K562 (cell line): ENCODE results near the gene AGAP3. TPM values are rescaled to one million over a fixed set of nuclear protein-coding genes. Genes with fewer than 3 reads are reported as not detected.

Experiments used
- ARID2 ChIP-seq: fragments of 450-650 bp; IDR thresholded peaks from 2 replicates; pipeline ENCODE4 v1.6.1; 2017; ENCODE audit warnings: antibody characterized with exemption, mild to moderate bottlenecking
- CCNT2 ChIP-seq: IDR thresholded peaks from 2 replicates; pipeline ENCODE4 v1.6.1; 2011; ENCODE audit warnings: borderline replicate concordance, low read depth, mild to moderate bottlenecking, moderate library complexity, mixed read lengths, low read length; ENCODE audit not compliant: insufficient read length; ENCODE audit errors: extremely low read depth
- CXXC5 ChIP-seq: fragments of 250-450 bp; sonication (Bioruptor Pico); IDR thresholded peaks from 2 replicates; pipeline ENCODE4 v1.8.0; 2022; ENCODE audit warnings: inconsistent platforms, mild to moderate bottlenecking, moderate library complexity
- E2F1 ChIP-seq: sonication (generic); formaldehyde crosslinking; IDR thresholded peaks from 2 replicates; pipeline ENCODE4 v1.8.1; 2023; ENCODE audit warnings: mild to moderate bottlenecking, missing genetic modification reagents, moderate library complexity
- GATAD2A ChIP-seq: fragments of 450-650 bp; IDR thresholded peaks from 2 replicates; pipeline ENCODE4 v1.6.1; 2017
- HDGF ChIP-seq: fragments of 450-650 bp; IDR thresholded peaks from 2 replicates; pipeline ENCODE4 v1.6.1; 2016
- HNRNPLL ChIP-seq: fragments of 200-400 bp; formaldehyde crosslinking; IDR thresholded peaks from 2 replicates; pipeline ENCODE4 v1.6.1; 2017; ENCODE audit warnings: low read length, low read depth, mild to moderate bottlenecking; ENCODE audit not compliant: poor library complexity, severe bottlenecking
- KLF13 ChIP-seq: fragments of 450-650 bp; IDR thresholded peaks from 2 replicates; pipeline ENCODE4 v1.6.1; 2016; ENCODE audit warnings: missing genetic modification characterization, low read depth, mild to moderate bottlenecking, missing compliant biosample characterization, moderate library complexity, borderline replicate concordance
- MTA1 ChIP-seq: fragments of 450-650 bp; IDR thresholded peaks from 2 replicates; pipeline ENCODE4 v1.6.1; 2017; ENCODE audit warnings: borderline replicate concordance
- MTA3 ChIP-seq: fragments of 450-650 bp; formaldehyde crosslinking; IDR thresholded peaks from 2 replicates; pipeline ENCODE4 v1.6.1; 2017; ENCODE audit warnings: mild to moderate bottlenecking, borderline replicate concordance
- PHF20 ChIP-seq: fragments of 450-650 bp; IDR thresholded peaks from 2 replicates; pipeline ENCODE4 v1.6.1; 2018; ENCODE audit not compliant: partially characterized antibody
- RB1 ChIP-seq: fragments of 450-650 bp; IDR thresholded peaks from 2 replicates; pipeline ENCODE4 v1.6.1; 2017; ENCODE audit warnings: low read depth, mild to moderate bottlenecking
- SMC3 ChIP-seq: conservative IDR thresholded peaks from 2 replicates; pipeline ENCODE4 v1.6.1; 2011; ENCODE audit warnings: low read depth, low read length, improper control_type of control experiment; ENCODE audit not compliant: insufficient read depth
- SOX6 ChIP-seq: fragments of 450-650 bp; IDR thresholded peaks from 2 replicates; pipeline ENCODE4 v1.6.1; 2014; ENCODE audit warnings: mild to moderate bottlenecking
- TARDBP ChIP-seq: fragments of 450-650 bp; IDR thresholded peaks from 2 replicates; pipeline ENCODE4 v1.6.1; 2016
- ZNF232 ChIP-seq: sonication (generic); formaldehyde crosslinking; IDR thresholded peaks from 2 replicates; pipeline ENCODE4 v1.8.0; 2022; ENCODE audit warnings: mild to moderate bottlenecking, missing genetic modification reagents
- ZNF395 ChIP-seq: fragments of 200-800 bp; sonication (Bioruptor generic); IDR thresholded peaks from 2 replicates; pipeline ENCODE4 v1.6.1; 2017; ENCODE audit warnings: missing genetic modification characterization, missing compliant biosample characterization
- polyA plus RNA-seq, 8 experiments: library from polyadenylated mRNA; depleted of rRNA in 4 of 8; stranded (reverse) in 5 of 8; unstranded in 3 of 8; fragments of >200 nt; fragmentation: Nextera tagmentation in 2 of 8; fragmentation: Illumina TruSeq in 1 of 8; extraction: Ambion mirVana in 2 of 8; extraction: Trizol in 1 of 8; gene quantifications; 2 replicates each; pipeline versions ENCODE4 v1.2.1 to v1.2.3, GENCODE V29; 2011 to 2014; ENCODE audit warnings: inconsistent platforms in 1 of 8, missing spikeins in 1 of 8
- total RNA-seq, 7 experiments: library from RNA; depleted of rRNA in 6 of 7; stranded (reverse); fragments of >200 nt in 6 of 7; fragmentation: Illumina TruSeq in 2 of 7; extraction: Trizol in 2 of 7; gene quantifications; 2 replicates each; pipeline versions ENCODE4 v1.2.1 to v1.2.3, GENCODE V29; 2011 to 2021; ENCODE audit warnings: low replicate concordance in 1 of 7
- TF ChIP-seq, protein P1 (sequence below), 3 experiments: IDR thresholded peaks in 2 of 3; conservative IDR thresholded peaks in 1 of 3; 2 replicates each; pipeline ENCODE4 v1.5.1; 2011 to 2012; ENCODE audit warnings: low read length in 3 of 3, mild to moderate bottlenecking in 3 of 3, control low read depth in 2 of 3, improper control_type of control experiment in 1 of 3, inconsistent platforms in 1 of 3, low read depth in 1 of 3, mixed read lengths in 1 of 3, moderate library complexity in 1 of 3; ENCODE audit not compliant: insufficient read depth in 2 of 3
- TF ChIP-seq, protein P2 (sequence below), 2 experiments: fragments of 450-650 bp in 1 of 2; IDR thresholded peaks; 2 replicates each; pipeline ENCODE4 v1.6.1; 2011 to 2017; ENCODE audit warnings: low read depth in 2 of 2, antibody characterized with exemption in 1 of 2, borderline replicate concordance in 1 of 2, low read length in 1 of 2, mild to moderate bottlenecking in 1 of 2, mixed read lengths in 1 of 2; ENCODE audit not compliant: control insufficient read depth in 1 of 2

Gene AGAP3
- total and polyA plus RNA-seq, 9 of the 15 experiments (the other 6 are each of a cell fraction or from before 2014, with no cell fraction given): 3.4 to 208 (median 62.2) TPM

DNA sequence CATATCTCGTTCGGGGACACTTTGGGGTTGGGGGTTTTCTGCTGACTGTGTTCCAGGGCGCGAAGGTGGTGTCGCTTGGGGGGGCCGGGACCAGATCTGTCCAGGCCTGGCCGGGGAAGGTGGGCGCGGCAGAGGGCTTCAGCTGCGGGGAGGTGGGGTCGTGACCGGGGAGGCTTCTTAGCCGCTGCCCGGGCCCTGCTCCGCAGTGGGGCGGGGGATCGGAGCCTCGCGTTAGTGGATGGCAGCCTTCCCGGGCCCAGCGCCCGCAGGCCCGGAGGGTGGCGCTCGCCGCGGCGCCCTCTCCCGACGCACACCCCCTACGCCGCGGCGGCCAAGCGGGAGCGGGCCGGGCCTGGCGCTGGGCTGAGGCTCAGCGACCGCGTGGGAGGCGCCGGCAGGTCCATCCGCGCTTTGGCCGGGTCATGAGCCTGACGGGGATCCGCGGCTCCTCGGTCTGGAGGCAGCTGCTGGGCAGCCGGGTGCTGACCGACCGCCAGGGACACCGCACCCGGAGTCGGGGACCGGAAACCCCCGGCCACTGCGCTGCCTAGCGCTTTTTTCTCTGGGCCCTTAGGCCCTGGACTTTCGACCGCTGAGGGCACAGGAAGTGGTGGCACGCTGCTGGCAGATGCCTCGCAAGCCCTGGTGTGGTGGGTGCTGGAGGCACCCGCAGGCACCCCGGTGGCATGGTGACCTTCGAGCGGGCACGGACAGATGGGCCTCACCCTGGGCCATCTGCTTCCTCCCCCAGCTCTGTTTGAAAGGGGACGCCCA lies 1.2 kb downstream of the AGAP3 start (continued):
- TF ChIP-seq E2F1 (CRISPR knock-in tag) (peak; percentile 68), MTA3 (peak; percentile 44; the same call in 1 of the 2 replicates), HNRNPLL (peak; percentile 24), CXXC5 (CRISPR knock-in tag) (peak; percentile 87), SOX6 (peak; percentile 63; the same call in 1 of the 2 replicates), HDGF (peak; percentile 62; the same call in 1 of the 2 replicates), TARDBP (0 out of 2 replicates have a peak, but pooled peaks have one; percentile 67), ZNF232 (CRISPR knock-in tag) (no peak), RB1 (peak; percentile 90), GATAD2A (0 out of 2 replicates have a peak, but pooled peaks have one; percentile 43), KLF13 (peak; percentile 63; the same call in 1 of the 2 replicates), SMC3 (no peak), PHF20 (peak; percentile 39), CCNT2 (peak; percentile 85), ZNF395 (CRISPR knock-in tag) (no peak), ARID2 (peak; percentile 3; the same call in 1 of the 2 replicates), MTA1 (peak; percentile 40; the same call in 1 of the 2 replicates)
- TF ChIP-seq, protein P1, sequence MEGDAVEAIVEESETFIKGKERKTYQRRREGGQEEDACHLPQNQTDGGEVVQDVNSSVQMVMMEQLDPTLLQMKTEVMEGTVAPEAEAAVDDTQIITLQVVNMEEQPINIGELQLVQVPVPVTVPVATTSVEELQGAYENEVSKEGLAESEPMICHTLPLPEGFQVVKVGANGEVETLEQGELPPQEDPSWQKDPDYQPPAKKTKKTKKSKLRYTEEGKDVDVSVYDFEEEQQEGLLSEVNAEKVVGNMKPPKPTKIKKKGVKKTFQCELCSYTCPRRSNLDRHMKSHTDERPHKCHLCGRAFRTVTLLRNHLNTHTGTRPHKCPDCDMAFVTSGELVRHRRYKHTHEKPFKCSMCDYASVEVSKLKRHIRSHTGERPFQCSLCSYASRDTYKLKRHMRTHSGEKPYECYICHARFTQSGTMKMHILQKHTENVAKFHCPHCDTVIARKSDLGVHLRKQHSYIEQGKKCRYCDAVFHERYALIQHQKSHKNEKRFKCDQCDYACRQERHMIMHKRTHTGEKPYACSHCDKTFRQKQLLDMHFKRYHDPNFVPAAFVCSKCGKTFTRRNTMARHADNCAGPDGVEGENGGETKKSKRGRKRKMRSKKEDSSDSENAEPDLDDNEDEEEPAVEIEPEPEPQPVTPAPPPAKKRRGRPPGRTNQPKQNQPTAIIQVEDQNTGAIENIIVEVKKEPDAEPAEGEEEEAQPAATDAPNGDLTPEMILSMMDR (IDR thresholded peaks at IDR 0.05 in 2 of 3, conservative IDR thresholded peaks at IDR 0.05 in 1 of 3; ENCODE audit: insufficient read depth in 2 of 3, low read depth in 1 of 3, low read length in 3 of 3): peak; percentile 50 to 84 (median 66); a peak in 5 of 6 replicates
- TF ChIP-seq, protein P2, sequence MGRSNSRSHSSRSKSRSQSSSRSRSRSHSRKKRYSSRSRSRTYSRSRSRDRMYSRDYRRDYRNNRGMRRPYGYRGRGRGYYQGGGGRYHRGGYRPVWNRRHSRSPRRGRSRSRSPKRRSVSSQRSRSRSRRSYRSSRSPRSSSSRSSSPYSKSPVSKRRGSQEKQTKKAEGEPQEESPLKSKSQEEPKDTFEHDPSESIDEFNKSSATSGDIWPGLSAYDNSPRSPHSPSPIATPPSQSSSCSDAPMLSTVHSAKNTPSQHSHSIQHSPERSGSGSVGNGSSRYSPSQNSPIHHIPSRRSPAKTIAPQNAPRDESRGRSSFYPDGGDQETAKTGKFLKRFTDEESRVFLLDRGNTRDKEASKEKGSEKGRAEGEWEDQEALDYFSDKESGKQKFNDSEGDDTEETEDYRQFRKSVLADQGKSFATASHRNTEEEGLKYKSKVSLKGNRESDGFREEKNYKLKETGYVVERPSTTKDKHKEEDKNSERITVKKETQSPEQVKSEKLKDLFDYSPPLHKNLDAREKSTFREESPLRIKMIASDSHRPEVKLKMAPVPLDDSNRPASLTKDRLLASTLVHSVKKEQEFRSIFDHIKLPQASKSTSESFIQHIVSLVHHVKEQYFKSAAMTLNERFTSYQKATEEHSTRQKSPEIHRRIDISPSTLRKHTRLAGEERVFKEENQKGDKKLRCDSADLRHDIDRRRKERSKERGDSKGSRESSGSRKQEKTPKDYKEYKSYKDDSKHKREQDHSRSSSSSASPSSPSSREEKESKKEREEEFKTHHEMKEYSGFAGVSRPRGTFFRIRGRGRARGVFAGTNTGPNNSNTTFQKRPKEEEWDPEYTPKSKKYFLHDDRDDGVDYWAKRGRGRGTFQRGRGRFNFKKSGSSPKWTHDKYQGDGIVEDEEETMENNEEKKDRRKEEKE (IDR thresholded peaks at IDR 0.05; ENCODE audit: borderline replicate concordance in 1 of 2, control insufficient read depth in 1 of 2, low read depth in 2 of 2, low read length in 1 of 2): 0 out of 4 replicates have a peak, but pooled peaks of 1 of the 2 experiments have one; percentile 32
